ENCODE data around the gene ANKUB1.
A peak's percentile ranks its signal among the peaks of the same experiment; 100 is the strongest.

The ANKUB1 gene

DNA sequence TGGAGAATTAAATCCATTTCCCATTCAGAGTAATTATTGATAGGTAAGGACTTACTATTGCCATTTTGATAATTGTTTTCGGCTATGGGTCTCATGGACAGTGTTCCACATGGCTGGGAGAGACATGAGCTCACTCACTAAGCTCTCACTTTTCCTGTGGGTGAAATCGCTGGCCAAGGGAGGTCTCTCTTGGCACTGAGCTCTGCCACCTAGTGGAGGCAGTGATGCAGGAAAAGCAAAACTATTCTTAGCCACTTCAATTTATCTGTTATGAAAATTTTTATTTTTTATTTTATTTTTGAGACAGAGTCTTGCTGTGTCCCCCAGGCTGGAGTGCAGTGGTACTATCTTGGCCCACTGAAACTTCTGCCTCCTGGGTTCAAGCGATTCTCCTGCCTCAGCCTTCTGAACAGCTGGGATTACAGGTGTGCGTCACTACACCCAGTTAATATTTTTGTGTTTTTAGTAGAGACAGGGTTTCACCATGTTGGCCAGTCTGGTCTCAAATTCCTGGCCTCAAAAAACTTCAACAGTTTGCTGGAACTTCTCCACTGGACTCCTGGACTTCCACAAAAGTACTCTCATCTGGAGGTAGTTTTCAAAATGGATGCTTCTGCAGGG, 16.0 kb upstream of the ANKUB1 start:
- peak; percentile 32 for DNase-seq

DNA sequence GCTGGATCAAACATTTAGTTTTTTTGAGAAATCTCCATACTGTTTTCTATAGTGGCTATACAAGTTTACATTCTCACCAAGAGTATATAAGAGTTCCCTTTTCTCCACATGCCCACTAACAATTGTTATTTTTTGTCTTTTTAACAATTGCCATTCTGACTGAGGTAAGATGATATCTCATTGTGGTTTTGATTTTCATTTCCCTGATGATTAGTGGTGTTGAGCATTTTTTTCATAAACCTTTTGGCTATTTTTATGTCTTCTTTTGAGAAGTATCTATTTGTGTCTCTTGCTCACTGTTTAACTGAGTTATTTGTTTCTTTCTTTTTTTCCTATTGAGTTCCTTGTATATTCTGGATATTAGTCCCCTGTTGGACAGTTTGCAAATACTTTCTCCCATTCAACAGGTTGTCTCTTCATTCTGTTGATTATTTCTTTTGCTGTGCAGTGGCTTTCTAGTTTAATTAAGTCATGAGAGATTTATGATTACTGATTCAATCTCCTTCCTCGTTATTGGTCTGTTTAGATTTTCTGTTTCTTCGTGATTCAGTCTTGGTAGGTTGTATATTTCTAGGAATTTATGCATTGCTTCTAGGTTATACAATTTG, 13.9 kb upstream of the ANKUB1 start:
- no peak for DNase-seq

DNA sequence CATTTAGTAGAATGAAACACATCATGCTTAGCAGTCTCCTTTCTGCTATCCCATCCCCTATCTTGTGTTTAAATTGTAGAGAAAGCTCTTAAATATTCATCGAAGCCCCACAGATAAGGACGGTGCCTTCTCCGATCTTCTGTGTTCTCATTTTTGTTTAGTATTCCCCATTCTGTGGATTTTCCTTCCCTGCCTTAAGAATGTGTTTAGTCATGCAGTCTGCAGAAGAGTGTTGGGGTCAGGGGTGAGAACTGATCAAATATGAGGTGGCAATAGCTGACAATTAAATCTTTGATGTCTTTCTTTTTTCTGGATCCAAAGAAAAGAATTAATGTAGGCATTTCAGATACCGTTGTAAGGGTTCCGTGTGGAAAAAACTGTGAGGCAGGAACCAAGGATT, 9.3 kb upstream of the ANKUB1 start:
- DNase-seq, result no peak

DNA sequence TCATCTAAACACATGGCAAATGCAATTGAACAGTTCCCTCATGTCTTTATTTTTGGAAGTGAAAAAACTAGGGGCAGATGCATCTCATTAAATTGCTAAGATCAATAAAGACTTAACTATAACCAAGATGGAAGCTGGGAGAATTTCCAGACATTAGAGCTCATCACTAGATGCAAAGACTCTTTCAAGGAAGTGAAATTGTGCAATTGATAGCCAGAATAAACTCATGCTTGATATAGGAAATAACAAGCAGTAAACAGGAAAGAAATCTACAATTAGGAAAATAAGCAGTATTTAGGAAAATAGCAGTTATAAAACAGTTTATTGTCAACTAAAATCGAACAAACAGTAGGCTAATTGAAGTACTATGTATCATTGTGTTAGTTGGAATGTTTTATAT, 8.8 kb upstream of the ANKUB1 start:
- DNase-seq, result no peak

DNA sequence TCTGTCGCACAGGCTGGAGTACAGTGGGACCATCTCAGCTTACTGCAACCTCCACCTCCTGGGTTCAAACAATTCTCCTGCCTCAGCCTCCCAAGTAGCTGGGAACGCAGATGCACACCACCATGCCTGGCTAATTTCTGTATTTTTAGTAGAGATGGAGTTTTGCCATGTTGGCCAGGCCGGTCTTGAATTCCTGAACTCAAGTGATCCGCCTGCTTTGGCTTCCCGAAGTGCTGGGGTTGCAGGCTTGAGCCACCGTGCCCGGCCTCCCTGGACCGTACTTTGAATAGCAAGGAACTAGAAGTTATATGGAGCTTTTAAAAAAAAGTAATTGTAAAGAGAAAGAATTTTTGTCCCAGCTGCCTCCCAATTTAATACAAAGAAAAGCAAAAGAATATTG, 8.3 kb upstream of the ANKUB1 start:
- no peak for DNase-seq

DNA sequence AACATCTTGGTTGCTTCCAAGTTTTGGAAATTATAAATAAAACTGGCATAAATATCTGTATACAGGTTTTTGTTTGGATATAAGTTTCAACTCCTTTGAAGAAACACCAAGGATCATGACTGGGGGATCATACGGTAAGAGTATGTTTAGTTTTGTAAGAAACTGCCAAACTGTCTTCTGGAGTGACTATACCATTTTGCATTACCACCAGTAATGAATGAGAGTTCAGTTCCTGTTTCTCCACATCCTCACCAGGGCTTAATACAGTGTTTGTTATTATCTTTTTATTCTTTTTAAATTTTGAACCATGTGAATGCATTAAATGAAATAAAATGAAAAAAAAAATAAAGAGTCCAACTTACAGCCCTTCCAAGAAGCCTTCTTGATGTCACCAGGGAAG, 3.7 kb upstream of the ANKUB1 start:
- no peak for DNase-seq

DNA sequence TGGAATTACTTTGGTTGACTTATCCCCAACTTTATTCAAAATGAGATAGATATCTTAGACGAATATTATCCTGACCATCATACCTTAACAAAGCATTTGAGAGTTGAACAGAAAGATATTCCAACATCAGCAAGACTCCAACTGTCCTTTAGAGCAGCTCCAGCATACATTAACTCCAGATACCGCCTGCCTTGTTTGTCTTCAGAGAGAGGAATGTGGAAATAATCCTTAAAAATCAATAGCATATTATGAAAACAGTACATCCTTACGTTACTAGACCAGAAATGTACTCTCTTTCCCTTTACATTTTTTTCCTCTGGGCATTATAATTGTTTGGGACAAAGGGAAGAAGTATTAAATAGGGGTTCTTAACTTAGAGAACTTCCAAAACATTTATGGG, 1.7 kb downstream of the ANKUB1 start:
- DNase-seq, result no peak

DNA sequence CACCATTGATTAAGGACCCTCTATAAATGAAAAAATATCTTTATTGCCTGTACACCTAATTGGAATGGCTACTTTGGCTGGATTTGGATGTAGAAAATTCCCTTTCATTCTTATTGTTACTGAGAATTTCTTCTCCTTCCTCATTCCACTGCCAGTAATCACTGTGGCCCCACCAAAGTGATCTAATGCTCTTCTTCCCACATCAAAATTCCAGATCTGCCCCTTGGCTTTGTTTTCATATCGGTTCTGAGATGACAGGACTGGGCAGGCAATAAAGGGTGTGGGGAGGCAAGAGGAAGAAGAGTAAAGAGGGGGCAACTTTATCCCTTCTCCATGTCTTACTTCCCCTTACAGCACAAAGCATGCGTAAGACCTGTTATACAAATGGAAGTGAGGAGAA, 2.1 kb downstream of the ANKUB1 start:
- no peak for DNase-seq

DNA sequence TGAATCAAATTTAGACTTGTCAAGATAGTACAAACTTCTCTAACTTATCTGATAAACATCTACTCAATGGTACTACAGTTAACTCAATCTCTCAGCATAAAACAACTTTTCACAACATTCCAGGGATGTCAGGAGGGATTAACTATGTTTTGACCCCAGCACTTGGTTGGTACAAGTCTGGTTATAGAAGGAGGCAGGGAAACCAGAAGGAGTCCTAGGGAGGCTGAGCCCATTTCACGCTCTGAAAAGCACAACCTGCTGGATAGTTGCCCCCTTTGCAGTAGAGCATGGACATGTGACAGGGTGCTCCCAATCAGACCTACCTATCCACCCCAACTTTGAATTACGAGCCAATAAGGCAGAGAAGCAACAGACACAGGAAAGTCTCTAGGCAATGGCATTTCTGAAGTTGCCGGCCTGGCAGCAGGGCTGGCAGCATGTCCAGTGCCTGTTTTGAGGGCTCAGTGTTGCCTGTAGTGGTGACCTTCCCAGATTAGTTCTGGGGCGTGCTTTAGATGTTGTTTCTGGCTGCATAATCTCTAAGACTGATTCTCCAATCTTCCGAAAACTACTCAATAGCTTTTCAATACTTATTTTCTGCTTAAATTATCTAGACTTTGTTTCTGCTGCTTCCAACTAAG, 8.2 kb downstream of the ANKUB1 start:
- no peak for DNase-seq

DNA sequence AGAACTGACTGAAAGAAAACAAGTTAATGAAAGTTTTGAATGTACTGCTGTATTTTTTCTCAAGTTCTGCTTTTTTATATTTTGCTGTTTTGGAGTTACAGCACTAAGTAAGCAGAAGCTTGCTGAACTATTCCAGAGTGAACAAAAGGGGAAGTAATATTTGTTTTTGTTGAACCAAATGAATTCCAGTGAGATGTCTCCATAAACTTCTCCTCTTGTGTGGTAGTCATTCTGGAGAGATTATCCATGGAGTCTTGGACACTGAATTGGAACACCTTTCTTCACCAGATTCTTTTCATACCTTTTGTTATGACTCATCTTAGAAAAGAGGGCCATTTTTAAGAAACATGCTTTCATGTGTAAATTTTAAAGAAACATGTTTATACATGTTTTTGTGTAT, 8.8 kb downstream of the ANKUB1 start:
- no peak for DNase-seq

DNA sequence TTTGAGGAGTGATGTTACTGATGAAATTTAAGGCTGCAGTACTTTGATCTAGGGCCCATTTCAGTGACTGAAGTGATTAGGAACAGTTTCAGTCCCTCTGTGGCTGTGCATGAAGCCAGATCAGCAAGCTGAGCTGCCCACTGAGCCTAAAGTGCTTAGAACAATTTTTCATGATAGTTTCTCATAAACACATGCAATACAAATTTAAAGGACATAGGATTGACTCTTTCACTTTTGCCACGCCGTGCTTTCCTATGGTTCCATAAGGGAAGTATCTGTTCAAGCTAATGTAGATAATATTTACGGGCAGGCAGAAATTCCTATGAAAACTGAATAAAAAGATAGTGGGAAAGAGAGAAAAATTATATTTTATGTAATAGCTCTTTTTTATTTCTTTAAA, 10.6 kb downstream of the ANKUB1 start:
- no peak for DNase-seq

DNA sequence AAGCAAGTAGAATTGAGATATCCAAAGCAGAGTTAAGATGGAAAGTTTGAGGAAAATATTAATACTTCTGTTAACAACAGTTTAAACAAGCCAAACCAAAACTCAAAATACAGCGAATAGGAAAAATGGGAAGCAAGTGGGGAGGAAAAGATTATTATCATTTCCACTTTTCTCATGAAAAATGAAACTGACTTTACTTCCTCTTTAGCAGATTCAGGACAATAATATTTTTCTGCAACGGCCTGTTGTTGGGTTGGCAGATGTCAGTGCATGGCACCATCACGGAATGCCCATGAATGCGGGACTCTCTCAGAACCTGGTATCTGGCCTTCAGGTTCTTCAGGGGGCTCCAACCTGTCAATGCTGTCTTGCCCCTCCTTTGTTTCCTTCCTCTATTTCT, 11.1 kb downstream of the ANKUB1 start:
- no peak for DNase-seq

DNA sequence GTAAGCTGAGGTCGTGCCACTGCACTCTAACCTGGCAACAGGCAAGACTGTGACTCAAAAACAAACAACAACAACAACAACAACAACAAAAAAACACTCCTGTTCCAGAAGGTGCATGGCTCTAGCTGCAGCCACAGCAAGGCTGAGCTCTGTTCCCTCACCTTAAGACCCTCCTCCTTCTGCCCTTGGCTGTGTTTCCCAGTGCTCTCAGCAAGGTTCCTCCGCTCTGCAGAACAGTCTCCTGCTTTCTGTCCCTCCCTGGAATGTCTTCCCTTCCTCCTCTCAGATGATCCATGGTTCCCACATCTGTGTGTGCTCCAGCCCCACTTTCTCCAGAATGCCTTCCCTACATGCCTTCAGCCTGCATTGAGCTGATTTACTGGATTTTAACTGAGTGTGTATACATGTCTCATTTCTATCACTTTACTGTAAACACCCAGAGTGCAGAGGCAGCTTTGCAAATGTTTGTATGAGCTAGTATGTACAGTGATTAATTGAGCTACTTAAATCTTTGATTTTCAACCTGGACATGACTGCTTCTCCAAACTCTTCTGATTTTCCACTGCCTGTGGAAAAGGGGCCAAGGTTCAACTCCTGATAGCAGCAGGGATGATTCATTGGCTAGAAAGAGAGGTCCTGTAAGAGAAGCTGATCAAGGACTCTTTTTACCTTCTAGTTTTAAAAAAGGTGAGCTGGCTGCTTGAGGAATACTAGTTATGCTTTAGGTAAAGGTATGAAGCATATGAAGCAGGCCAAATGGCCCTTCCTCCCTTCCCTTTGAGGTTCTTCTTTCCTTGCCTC, 14.7 kb downstream of the ANKUB1 start:
- no peak for DNase-seq

DNA sequence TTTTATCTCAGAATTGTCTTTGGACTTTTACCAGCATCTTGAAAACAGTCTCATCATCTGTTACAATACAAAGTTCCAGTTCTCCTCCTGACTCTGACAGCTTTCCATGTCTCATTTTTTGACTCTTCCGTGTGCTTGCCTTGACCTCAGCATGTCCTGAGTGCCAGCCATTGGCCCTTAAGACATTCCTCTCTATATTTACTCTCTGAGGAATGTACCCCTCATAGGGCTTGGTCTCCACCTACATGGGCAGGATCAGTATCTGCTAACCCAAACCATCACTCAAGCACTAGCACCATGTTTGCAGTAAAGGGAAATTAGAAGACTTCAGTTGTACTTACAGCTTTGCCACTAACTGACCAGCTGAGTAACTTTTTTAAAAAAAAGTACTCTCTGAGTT, 16.2 kb downstream of the ANKUB1 start:
- DNase-seq, result no peak

DNA sequence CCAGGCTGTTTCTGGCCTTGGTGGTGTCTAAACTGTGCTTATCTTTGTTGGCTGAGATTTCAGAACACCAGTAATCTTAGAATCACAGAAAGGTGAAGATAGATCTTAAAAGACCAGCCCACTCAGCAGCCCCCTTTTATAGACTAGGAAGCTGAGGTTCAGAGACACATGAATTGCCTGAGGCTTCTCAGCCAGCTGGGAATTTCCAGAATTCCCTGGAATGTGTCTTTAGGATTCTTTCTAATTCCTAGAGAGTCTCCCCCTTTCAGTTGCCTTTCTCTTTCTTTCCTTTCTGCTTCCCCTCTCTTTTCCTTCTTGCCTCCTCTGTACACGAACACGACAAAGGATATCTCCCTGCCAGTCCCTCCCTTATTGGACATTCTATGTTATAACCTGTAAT, 19.5 kb downstream of the ANKUB1 start:
- no peak for DNase-seq

DNA sequence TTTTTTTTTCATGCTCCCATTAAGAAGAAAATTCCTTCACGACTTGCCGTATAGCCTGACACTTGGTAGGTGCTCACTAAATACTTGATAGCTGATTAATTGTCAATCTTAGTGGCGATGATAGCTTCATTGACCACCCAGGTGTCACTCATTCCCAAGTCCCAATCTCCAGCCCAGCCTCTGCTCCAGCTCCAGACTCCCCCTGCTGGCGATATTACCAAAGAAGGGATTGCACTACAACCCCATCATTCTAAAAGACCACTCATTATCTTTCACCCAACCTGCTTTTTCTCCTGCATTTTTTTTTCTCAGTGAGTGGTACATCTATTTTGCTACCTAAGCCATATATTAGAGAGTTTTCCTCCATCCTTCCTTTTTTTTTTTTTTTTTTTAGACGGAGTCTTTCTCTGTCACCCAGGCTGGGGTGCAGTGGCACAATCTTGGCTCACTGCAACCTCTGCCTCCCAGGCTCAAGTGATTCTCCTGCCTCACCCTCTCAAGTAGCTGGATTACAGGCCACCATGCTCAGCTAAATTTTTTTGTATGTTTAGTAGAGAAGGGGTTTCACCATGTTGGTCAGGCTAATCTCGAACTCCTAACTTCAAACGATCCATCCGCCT, 20.6 kb downstream of the ANKUB1 start:
- DNase-seq, result peak; percentile 1

DNA sequence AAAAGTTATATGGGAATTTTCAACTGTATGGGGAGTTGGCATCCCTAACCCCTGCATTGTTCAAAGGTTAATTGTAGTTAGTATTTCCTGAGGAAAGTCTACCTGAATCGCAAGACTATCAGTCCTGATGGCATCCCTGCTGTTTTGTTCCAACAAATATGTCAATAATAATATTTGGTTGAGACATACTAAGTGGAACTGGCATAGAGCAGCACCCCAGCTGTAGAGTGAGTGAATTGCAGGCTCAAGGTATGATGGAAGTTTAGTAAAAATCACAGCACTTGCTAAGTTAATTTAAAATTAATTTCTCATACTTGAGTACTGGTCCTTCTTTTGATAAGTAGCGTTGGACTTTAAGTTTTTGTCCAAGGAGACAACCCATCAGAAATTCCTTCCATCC, 22.1 kb downstream of the ANKUB1 start:
- no peak for DNase-seq

DNA sequence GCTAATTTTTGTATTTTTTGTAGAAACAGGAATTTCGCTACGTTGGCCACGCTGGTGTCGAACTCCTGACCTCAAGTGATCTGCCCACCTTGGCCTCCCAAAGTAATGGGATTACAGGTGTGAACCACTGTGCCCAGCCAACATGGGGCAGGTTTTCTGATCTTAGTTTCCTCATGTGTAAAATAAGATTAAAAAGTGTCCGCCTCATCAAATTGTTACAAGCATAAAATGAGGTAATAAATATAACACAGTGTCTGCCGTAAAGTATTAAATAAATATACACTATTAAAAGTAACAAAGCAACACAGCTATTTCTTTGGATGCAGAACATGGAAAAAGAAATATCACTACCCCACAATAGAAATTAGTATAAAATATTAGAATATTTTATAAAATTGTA, 23.6 kb downstream of the ANKUB1 start:
- DNase-seq, result no peak

DNA sequence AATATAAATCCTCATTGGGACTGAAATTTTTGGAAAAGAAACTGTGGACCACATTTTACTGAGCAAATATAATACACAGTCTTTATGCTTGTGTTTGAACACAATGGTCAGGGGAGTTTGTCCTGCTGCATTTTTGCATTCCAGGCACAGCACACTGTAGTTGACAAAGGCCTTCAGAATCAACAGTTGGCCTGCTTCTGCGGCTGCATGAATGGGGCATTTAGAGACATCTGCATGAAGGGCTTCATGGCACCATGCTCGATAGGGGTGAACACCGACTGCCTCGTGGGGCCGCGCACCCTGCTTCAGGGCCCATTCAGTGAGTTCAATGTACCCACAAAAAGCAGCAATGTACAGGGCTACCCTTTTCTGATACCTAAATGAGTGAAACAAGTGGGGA, 24.6 kb downstream of the ANKUB1 start:
- DNase-seq, result no peak

DNA sequence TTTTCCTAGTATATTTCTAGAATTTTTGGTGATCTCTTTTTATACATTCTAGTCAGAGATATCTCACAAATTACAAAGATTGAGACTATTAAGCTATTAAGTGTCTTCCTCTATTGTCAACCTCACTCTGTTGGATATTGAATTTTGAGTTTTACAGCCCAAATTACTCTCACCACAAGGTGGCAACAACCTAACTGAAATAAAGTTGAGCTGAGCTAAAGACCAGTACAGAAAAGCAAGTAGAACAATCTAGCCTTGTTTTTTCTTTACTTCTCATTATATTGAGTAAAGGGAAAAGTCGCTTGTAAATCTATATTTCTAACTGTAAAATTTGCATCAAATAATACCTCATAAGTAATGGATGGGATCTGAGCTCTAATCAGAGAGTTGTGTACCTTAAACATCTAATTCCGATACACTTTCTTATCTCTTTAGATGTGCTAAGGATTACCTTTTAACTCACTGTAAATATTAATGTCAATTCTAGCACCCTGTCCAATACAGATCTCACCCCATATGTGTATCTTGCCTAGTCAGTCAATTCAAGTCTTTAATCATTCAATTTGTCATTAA, 26.5 kb downstream of the ANKUB1 start:
- DNase-seq, result no peak

DNA sequence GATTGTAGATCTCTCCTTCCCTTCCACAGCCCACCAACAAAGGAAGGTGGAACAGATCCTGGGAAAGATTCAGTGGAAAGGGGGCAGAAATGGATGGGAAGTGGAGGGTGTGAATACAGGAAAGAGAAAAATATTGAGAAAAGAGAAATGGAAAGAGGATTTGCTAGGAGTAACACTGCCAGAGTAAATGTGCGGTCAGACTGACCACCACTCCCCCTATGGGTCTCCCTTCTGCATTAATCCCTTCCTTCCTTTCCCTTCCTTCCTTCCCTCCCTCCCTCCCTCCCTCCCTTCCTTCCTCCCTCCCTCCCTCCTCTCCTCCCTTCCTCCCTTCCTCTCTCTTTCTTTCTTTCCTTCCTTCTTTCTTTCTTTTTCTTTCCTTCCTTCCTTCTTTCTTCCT, 28.1 kb downstream of the ANKUB1 start:
- DNase-seq, result no peak

DNA sequence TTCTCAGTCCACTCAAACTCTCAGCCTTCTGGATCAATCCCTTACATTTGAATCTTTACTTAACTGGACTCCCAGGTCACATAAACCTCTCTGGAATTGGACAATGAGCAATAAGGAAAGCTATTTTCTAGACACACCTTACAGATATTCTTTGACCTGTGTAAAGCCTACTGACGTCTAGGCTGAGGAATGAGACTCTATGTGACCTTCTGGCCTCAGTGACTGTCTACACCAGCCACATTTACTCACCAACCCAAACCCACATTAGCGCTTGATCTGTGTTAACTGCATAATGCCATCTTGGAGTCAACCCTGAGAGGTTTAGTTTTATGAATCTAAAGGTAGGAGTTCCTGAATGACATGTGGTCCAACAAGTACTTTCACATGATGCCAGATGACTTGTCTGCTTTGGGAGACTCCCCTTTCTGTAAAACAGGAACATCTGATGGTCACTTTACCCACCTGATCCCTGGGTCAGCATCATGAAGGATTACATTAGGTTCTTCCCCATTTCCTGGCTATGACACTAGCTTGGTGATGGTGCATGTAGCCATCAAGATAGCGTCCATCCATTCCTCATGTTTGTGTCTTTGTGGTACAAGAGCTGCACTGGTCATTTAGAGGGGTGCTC, 28.7 kb downstream of the ANKUB1 start:
- no peak for DNase-seq

DNA sequence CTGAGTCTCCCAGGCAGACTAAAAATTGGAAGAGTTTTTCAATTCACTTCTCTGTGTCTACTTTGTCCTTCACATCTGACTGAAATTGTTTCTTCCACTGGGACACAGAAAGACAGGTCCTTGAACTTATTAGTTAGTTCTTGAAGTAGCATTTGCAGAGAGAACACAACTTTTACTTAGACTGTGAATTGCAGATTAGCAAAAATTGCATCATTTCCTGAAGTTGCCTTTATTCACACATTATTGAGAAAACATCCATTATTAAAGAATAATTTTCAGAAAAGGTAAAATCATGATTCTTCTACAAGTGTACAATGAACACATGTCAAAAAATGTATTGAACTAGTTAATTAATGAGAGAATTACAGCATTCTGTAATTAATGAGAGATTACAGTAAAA, 38.6 kb downstream of the ANKUB1 start:
- DNase-seq, result no peak

Measured in NCI-H2029 (cell line).